ENCODE results near the gene ACAP3. TPM values are rescaled to one million over a fixed set of nuclear protein-coding genes. Genes with fewer than 3 reads are reported as not detected.

ACAP3 gene
- total RNA-seq, 1 donor from 2014 or later: 86.6 TPM

- DNase-seq (ENCODE audit: low spot score): no peak
Observed at GRCh38 chr1:1285611-1286311, 22.0 kb downstream of the ACAP3 start.

- no peak for DNase-seq (ENCODE audit: low spot score)
Observed at GRCh38 chr1:1285102-1285571, 22.6 kb downstream of the ACAP3 start.

GRCh38 chr1:1284221-1285101, 23.3 kb downstream of the ACAP3 start:
- DNase-seq (ENCODE audit: low spot score): no peak

GRCh38 chr1:1283821-1284220, 23.9 kb downstream of the ACAP3 start:
- no peak for DNase-seq (ENCODE audit: low spot score)

GRCh38 chr1:1282998-1283397, 24.7 kb downstream of the ACAP3 start:
- DNase-seq (ENCODE audit: low spot score): no peak

- peak; percentile 86 for DNase-seq (ENCODE audit: low spot score)
Observed at GRCh38 chr1:1281533-1282321, 26.0 kb downstream of the ACAP3 start.

- no peak for DNase-seq (ENCODE audit: low spot score)
Observed at GRCh38 chr1:1280782-1281481, 26.8 kb downstream of the ACAP3 start.

- no peak for DNase-seq (ENCODE audit: low spot score)
Observed at GRCh38 chr1:1279028-1279427, 28.7 kb downstream of the ACAP3 start.

GRCh38 chr1:1278620-1279019, 29.1 kb downstream of the ACAP3 start:
- DNase-seq (ENCODE audit: low spot score): no peak

- DNase-seq (ENCODE audit: low spot score): no peak
Observed at GRCh38 chr1:1275836-1276235, 31.9 kb downstream of the ACAP3 start.

- no peak for DNase-seq (ENCODE audit: low spot score)
Observed at GRCh38 chr1:1274931-1275431, 32.7 kb downstream of the ACAP3 start.

- DNase-seq (ENCODE audit: low spot score): no peak
Observed at GRCh38 chr1:1274299-1274930, 33.3 kb downstream of the ACAP3 start.

GRCh38 chr1:1273512-1274298, 34.0 kb downstream of the ACAP3 start, which contains the start of gene UBE2J2:
Gene UBE2J2 (minus strand): TSS chr1:1273854. CDS start chr1:1267992, 5,862 bp downstream.
- DNase-seq (ENCODE audit: low spot score): peak; percentile 94

- no peak for DNase-seq (ENCODE audit: low spot score)
Observed at GRCh38 chr1:1273209-1273511, 34.6 kb downstream of the ACAP3 start.

GRCh38 chr1:1272341-1273208, 35.2 kb downstream of the ACAP3 start:
- peak; percentile 72 for DNase-seq (ENCODE audit: low spot score)

GRCh38 chr1:1270813-1271212, 36.9 kb downstream of the ACAP3 start:
- DNase-seq (ENCODE audit: low spot score): no peak

- no peak for DNase-seq (ENCODE audit: low spot score)
Observed at GRCh38 chr1:1268284-1268682, 39.4 kb downstream of the ACAP3 start.

- no peak for DNase-seq (ENCODE audit: low spot score)
Observed at GRCh38 chr1:1267488-1268283, 40.0 kb downstream of the ACAP3 start.

All from mucosa of gallbladder (tissue), 1 donor.